GM11168 (cell line): ENCODE measurements around the gene TPX2.

Source experiments
- in situ Hi-C: fragments of 300-500 bp; cut with MboI; formaldehyde crosslinking; loops from one replicate; pipeline ENCODE4 v1.12.0; 2022; ENCODE audit warnings: low sequenced_read_pairs; ENCODE audit not compliant: unreplicated experiment

TPX2 gene, protein sequence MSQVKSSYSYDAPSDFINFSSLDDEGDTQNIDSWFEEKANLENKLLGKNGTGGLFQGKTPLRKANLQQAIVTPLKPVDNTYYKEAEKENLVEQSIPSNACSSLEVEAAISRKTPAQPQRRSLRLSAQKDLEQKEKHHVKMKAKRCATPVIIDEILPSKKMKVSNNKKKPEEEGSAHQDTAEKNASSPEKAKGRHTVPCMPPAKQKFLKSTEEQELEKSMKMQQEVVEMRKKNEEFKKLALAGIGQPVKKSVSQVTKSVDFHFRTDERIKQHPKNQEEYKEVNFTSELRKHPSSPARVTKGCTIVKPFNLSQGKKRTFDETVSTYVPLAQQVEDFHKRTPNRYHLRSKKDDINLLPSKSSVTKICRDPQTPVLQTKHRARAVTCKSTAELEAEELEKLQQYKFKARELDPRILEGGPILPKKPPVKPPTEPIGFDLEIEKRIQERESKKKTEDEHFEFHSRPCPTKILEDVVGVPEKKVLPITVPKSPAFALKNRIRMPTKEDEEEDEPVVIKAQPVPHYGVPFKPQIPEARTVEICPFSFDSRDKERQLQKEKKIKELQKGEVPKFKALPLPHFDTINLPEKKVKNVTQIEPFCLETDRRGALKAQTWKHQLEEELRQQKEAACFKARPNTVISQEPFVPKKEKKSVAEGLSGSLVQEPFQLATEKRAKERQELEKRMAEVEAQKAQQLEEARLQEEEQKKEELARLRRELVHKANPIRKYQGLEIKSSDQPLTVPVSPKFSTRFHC

DNA sequence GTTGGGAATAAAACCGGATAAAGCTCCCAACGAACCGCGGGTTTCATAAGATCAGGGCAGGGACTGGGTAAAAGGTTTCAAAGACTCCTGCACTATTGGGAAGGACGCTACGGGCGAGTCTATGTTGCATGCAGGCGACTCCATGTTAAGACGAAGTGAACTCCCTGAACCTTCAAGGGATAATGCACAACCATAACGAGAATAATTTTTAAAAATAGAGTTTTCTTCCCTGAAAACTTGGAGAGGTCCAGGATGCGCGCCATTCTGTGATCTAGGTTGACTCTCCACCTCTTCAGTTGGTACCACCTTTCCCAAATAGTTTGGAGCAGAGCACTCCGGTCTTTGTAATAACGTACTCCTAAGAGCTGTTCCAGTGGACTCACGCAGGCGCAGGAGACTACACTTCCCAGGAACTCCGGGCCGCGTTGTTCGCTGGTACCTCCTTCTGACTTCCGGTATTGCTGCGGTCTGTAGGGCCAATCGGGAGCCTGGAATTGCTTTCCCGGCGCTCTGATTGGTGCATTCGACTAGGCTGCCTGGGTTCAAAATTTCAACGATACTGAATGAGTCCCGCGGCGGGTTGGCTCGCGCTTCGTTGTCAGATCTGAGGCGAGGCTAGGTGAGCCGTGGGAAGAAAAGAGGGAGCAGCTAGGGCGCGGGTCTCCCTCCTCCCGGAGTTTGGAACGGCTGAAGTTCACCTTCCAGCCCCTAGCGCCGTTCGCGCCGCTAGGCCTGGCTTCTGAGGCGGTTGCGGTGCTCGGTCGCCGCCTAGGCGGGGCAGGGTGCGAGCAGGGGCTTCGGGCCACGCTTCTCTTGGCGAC lies at the start of gene TPX2:
TPX2 (plus strand) TSS at position 562 of the 821 bp plus-strand sequence. CDS start 18,187 bp downstream, outside the sequence.
- in situ Hi-C loops: no loop called here

DNA sequence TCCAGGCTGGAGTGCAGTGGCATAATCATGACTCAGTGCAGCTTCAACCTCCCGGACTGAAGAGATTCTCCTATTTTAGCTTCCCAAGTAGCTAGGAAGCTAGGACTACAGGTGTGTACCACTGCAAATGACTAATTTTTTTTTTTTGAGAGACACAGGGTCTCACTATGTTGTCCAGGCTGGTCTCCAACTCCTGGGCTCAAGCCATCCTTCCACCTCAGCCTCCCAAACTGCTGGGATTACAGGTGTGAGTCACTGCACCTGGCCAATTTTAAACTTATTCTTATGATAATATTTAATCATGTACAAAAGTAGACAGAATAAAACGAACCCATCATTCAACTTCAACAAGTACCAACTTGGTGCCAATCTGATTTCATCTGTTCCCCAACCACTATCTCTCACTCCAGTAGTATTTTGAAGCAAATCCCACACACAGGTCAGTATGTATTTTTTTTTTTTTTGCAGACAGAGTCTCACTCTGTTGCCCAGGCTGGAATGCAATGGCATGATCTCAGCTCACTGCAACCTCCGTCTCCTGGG lies 48.9 kb upstream of the TPX2 start:
- in situ Hi-C loops: no loop called here

GRCh38 chr20:31691646-31692275 lies 47.3 kb upstream of the TPX2 start:
- in situ Hi-C loops: no loop called here

DNA sequence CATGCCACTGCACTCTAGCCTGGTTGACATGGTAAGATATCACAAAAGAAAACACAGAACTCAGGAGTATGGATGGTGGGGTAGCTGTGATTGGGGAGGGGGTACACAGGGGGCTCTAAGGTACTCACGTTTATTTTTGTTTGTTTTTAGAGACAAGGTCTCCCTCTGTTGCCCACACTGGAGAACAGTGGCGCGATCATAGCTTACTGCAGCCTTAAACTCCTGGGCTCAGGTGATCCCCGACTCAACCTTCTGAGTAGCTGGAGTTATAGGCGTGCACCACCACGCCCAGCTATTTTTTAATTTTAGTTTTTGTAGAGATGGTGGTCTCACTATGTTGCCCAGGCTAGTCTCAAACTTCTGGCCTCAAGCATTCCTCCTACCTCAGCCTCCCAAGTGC lies 45.7 kb upstream of the TPX2 start:
- in situ Hi-C loops: no loop called here

- in situ Hi-C loops: no loop called here
Observed at GRCh38 chr20:31693987-31694661, 45.0 kb upstream of the TPX2 start.

- in situ Hi-C loops: no loop called here
Observed at GRCh38 chr20:31694842-31695593, 44.1 kb upstream of the TPX2 start.

DNA sequence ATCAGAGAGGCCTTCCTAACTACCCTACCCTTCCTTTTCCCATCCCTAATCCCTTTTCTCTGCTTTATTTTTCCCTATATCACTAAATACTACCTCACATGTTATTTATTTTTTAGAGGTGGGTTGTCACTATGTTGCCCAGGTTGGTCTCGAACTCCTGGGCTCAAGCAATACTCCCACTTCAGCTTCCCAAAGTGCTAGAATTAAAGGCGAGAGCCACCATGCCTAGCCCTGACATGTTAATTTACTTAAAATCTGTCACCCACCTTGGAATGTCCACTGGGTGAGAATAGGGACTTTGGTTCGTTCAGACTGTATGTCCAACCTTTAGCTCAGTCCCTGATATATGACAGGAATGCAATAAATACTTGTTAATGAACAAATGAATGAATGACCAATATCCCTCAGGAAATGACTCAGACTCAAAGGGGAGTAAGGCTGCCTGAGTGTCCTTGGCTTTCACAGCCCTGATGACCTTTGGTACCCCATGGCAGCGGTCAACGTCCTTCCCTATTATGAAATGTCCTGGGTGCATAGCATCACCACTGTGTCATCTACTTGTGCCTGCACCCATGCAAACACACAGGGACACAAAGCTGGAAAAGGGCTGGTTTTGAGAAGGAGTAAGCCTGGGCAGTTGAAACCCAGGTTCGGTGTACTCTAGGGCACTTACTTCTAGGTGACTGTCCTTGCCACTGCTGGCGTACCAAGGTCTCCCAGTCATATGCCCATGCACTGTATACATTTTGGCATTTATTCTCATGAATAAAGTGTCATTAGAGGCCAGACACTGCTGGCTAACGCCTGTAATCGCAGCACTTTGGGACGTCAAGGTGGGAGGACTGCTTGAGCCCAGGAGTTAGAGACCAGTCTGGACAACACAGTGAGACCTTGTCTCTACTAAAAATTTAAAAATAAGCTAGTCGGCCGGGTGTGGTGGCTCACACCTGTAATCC lies 43.0 kb upstream of the TPX2 start:
- in situ Hi-C loops: no loop called here

DNA sequence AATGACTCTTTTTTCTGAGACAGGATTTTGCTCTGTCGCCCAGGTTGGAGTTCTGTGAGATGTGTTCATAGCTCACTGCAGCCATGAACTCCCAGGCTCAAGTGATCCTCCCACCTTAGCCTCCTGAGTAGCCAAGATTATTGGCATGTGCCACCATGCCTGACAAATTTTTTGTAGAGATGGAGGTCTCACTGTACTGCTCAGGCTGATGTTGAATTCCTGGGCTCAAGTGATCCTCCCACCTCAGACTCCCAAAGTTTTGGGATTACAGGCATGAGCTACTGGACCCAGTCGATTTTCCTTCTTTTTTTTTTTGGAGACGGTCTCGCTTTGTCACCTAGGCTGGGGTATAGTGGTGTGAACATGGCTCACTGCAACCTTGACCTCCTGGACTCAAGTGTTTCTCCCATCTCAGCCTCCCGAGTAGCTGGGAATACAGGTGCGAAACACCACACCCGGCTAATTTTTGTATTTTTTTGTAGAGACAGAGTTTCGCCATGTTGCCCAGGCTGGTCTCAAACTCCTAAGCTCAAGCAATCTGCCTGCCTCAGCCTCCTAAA lies 40.8 kb upstream of the TPX2 start:
- in situ Hi-C loops: no loop called here

- in situ Hi-C loops: no loop called here
Observed at GRCh38 chr20:31698803-31699718, 40.0 kb upstream of the TPX2 start.

DNA sequence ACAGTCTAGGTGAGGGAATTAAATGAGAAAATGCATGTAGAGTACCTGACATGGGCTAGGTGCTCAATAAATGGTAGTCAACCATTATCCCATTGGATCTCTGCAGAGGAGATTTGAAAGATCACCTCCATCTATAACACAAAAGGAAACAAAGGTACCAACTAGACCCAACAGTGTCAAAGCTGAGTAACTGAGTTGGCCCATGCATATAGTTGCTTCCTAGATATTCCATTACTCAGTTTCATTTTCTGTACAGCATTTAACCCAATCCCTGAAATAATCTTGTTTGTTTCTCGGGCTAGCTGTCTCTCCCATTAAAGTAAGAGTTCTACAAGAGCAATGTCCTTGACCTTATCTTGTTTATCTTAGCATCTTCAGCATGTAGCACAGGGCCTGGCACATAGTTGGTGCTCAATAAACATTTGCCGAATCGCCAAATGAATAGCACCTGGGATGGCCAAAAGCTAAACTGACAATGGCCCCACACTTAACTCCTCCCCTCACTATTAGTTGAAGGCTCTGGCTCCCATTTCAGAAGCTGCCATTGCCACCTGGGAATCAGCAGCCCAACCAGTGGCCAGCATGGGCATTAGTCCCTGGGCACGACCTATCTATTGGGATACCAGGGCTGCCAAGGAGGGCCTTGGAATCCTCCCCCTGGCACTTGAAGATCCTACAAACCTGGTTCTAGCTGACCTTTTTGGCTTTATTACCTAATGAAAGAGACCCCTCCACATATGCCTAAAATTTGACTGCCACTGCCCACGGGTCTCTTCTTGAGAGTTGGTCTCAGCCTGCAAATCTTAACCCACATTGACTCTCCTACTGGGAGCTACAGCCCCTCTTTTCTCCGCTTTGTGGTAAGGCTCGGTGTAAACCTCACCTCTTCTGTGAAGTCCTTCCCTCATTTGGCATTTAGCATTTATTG lies 39.0 kb upstream of the TPX2 start:
- in situ Hi-C loops: no loop called here

GRCh38 chr20:31700747-31701146 lies 38.3 kb upstream of the TPX2 start:
- in situ Hi-C loops: no loop called here

DNA sequence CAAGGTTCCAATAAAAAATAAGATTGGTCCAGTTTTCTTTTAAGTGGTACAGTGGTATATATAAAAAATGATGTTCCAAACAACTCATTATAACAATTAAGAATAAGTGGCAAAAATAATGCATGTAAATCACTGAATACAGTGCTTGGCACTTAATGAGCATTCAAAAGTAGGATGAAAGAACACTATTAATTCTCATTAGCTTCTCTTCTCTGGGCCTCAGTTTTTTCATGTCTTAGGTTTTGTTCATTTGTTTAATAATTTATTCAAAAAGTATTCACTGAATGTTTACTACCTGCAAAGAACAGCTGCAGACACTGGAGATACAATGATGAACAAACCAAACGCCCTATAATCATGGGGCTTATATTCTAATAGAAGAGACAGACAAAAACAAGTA lies 37.5 kb upstream of the TPX2 start:
- in situ Hi-C loops: no loop called here

DNA sequence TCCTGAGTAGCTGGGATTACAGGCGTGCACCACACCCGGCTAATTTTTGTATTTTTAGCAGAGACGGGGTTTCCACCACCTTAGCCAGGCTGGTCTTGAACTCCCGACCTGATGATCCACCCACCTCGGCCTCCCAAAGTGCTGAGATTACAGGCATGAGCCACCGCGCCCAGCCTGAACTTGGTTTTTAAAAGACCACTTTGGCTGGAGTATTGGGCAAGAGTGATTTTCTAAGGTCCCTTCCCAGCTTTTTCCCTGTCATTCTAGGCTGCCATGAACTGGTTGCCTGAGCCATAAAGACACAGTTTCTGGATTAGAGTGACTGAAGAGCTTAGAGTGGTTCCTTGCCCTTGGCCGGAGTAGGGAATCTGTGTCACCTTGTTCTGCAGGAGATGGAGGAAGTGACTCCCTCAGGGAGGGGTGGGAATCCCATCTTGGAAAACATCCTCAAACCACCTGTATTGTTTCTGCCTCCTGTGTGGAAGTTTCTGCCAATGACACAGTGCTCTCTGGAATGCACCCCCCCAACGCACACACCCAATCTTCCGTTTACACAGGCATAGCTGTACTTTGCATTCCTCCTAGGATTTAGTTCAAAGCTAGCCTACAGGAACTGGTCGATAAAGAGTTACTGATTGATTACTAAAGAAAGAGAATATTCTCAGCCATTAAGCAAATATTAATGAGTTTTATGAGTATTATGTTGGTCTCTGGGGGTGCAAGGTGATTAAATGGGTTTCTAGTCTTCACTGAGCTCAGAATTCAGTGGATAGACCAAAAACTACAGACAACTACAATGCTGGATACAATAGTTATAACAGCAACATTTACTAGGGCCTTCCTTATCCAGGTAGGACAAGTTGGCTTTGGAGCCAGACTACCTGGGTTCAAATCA lies 34.6 kb upstream of the TPX2 start:
- in situ Hi-C loops: no loop called here

- in situ Hi-C loops: no loop called here
Observed at GRCh38 chr20:31705191-31705590, 33.9 kb upstream of the TPX2 start.
